Kidney capillary endothelial cell (primary cell): ENCODE measurements around the gene ANKRD27.
"Not testable (repeated sequence)": the region's sequence is repeated elsewhere in the genome, so short reads cannot be mapped to it uniquely, and the experiment has no call there.

Experiments
- DNase-seq: peaks from one replicate; pipeline ENCODE4 v3.0.0-alpha.2; 2018; ENCODE audit warnings: low spot score

Gene ANKRD27

GRCh38 chr19:32599258-32599657, 75.7 kb downstream of the ANKRD27 start:
- no peak for DNase-seq

GRCh38 chr19:32598022-32598421, 77.0 kb downstream of the ANKRD27 start:
- no peak for DNase-seq

GRCh38 chr19:32595491-32595890, 79.5 kb downstream of the ANKRD27 start:
- no peak for DNase-seq

- DNase-seq: no peak
These were observed 81.0 kb downstream of the ANKRD27 start for GRCh38 chr19:32594021-32594420.

- not testable (repeated sequence) for DNase-seq
These were observed 87.1 kb downstream of the ANKRD27 start for GRCh38 chr19:32587747-32588504.

- peak; percentile 26 for DNase-seq
These were observed 93.2 kb downstream of the ANKRD27 start for GRCh38 chr19:32581705-32582179.

- peak; percentile 94 for DNase-seq
These were observed 93.9 kb downstream of the ANKRD27 start, which contains the start of gene PDCD5 for GRCh38 chr19:32580901-32581704. Gene PDCD5, plus strand, starts transcription at chr19:32581190. Its CDS starts 72 bp downstream, at chr19:32581262.

GRCh38 chr19:32580353-32580900, 94.6 kb downstream of the ANKRD27 start:
- DNase-seq: no peak

- no peak for DNase-seq
These were observed 98.2 kb downstream of the ANKRD27 start for GRCh38 chr19:32576790-32577189.

- no peak for DNase-seq
These were observed 101.5 kb downstream of the ANKRD27 start for GRCh38 chr19:32573492-32573794.

- not testable (repeated sequence) for DNase-seq
These were observed 102.1 kb downstream of the ANKRD27 start for GRCh38 chr19:32572700-32573491.

- not testable (repeated sequence) for DNase-seq
These were observed 103.4 kb downstream of the ANKRD27 start for GRCh38 chr19:32571471-32572075.

- peak; percentile 45 for DNase-seq
These were observed 104.7 kb downstream of the ANKRD27 start for GRCh38 chr19:32570081-32570785.

- no peak for DNase-seq
These were observed 107.5 kb downstream of the ANKRD27 start for GRCh38 chr19:32567486-32567885.

GRCh38 chr19:32566246-32566830, 108.6 kb downstream of the ANKRD27 start:
- no peak for DNase-seq

- no peak for DNase-seq
These were observed 111.2 kb downstream of the ANKRD27 start for GRCh38 chr19:32563761-32564160.

GRCh38 chr19:32558607-32559228, 116.3 kb downstream of the ANKRD27 start:
- no peak for DNase-seq

GRCh38 chr19:32555786-32556185, 119.2 kb downstream of the ANKRD27 start:
- no peak for DNase-seq

- DNase-seq: no peak
These were observed 124.3 kb downstream of the ANKRD27 start for GRCh38 chr19:32550666-32551065.
